LHCN-M2 (cell line): Measurements from ENCODE around the gene OR1A1. TPM values are rescaled to one million over a fixed set of nuclear protein-coding genes. Genes with fewer than 3 reads are reported as not detected.

Experiments used
- total RNA-seq: library from RNA; depleted of rRNA; stranded (reverse); fragments of >200 nt; gene quantifications from 2 replicates; pipeline ENCODE4 v1.2.3, GENCODE V29; 2014; rRNA removed

OR1A1 gene
- total RNA-seq, 1 experiment from 2014 or later, result not detected

Other genes starting within 250 kb of the OR1A1 start
- not detected in 2 replicates for gene OR1D5, start 144.1 kb upstream of the OR1A1 start, total RNA-seq
- gene OR1D2, start 103.2 kb upstream of the OR1A1 start, total RNA-seq, result not detected in 2 replicates
- gene OR1G1, start 80.1 kb upstream of the OR1A1 start, total RNA-seq, result not detected in 2 replicates
- gene OR1A2, start 10.1 kb upstream of the OR1A1 start, total RNA-seq, result not detected in 2 replicates
- not detected in 2 replicates for gene OR3A1, start 90.7 kb downstream of the OR1A1 start, total RNA-seq
- gene OR3A2, start 178.6 kb downstream of the OR1A1 start, total RNA-seq, result not detected in 2 replicates
- gene OR1E1, start 190.7 kb downstream of the OR1A1 start, total RNA-seq, result not detected in 2 replicates
- not detected in 2 replicates for gene OR3A3, start 203.7 kb downstream of the OR1A1 start, total RNA-seq
- gene OR1E2, start 226.2 kb downstream of the OR1A1 start, total RNA-seq, result not detected in 2 replicates